GM12872 (cell line): Measurements from ENCODE around the gene CFLAR.

ENCODE experiments used
- CTCF ChIP-seq: IDR thresholded peaks from 3 replicates; pipeline ENCODE4 v1.5.1; 2011; ENCODE audit warnings: low read depth, mild to moderate bottlenecking, low read length, moderate library complexity; ENCODE audit not compliant: insufficient read depth

CFLAR gene

GRCh38 chr2:201197781-201198180, 81.8 kb downstream of the CFLAR start:
- TF ChIP-seq CTCF: no peak

DNA sequence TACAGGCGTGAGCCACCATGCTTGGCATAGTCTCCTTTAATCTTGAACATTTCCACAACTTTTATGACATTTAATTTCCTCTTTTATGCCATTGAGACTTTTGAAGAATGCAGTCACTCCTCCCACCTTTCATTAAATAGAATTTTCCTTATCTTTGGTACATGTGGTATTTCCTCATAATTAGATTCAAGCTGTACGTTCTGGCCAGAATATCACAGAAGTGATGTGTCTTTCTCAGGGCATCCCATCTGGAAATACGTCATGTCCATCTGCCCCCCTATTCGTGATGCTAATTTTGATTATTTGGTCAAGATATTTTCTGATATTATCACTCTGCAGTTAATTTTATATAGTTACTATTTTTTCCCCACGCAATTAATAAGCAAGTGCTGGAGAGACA, 83.9 kb downstream of the CFLAR start:
- TF ChIP-seq CTCF: no peak

- no peak for TF ChIP-seq CTCF
Measured at GRCh38 chr2:201200345-201200744, 84.4 kb downstream of the CFLAR start.

GRCh38 chr2:201201371-201201770, 85.4 kb downstream of the CFLAR start:
- no peak for TF ChIP-seq CTCF

- no peak for TF ChIP-seq CTCF
Measured at GRCh38 chr2:201203916-201204654, 88.1 kb downstream of the CFLAR start.

- TF ChIP-seq CTCF: no peak
Measured at GRCh38 chr2:201204655-201205514, 88.9 kb downstream of the CFLAR start.

DNA sequence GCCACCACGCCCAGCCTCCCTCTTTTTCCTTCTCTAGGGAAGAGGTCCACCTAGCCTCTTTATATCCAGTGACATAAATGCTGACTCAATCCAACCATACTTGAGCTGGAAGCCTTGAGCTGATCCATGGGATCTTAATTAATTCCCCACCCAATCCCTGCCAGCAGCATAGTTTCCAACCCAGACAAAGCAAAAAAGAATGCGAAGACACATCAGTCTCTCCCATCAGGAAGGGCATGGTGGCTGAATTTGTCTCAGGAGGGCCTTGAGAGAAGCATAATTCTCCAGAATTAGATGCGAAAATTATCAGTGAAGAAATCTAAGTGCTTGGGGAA, 89.5 kb downstream of the CFLAR start:
- TF ChIP-seq CTCF: no peak
